ENCODE data around the gene AVPR1B.

Gene AVPR1B

DNA sequence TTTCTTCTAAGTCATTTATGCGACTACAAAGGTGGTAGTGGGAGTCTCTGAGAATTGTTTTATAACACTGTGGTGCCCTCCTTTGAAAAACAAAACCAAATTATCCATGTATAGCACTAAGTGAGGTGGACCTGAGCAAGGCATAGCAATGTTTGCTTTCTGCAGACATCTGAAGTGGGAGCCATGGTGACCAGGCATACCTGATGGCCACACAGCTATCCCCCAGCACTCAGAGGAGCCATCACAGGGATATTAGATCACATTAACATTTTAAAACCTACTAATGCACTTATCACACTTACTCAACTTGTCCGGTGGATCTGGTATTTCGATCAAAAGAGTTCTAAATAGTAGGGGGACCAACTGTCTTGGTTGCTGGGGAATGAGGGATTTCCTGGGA, 24.8 kb upstream of the AVPR1B start:
- Histone ChIP-seq H3K27ac (no peak overlapping the region), H3K4me3 (ENCODE audit: low read depth in 1 of 2, low read length in 1 of 2) (no peak overlapping the region), H3K27me3 (peaks cover 32% of the 10 kb centered on the region), H3K4me1 (ENCODE audit: control insufficient read depth in 1 of 2, insufficient read depth in 1 of 2, low read depth in 1 of 2, low read length in 1 of 2) (no peaks in the 10 kb centered on the region), H3K36me3 (no peaks in the 10 kb centered on the region), H3K9me3 (no peaks in the 10 kb centered on the region)
- TF ChIP-seq, protein P1, sequence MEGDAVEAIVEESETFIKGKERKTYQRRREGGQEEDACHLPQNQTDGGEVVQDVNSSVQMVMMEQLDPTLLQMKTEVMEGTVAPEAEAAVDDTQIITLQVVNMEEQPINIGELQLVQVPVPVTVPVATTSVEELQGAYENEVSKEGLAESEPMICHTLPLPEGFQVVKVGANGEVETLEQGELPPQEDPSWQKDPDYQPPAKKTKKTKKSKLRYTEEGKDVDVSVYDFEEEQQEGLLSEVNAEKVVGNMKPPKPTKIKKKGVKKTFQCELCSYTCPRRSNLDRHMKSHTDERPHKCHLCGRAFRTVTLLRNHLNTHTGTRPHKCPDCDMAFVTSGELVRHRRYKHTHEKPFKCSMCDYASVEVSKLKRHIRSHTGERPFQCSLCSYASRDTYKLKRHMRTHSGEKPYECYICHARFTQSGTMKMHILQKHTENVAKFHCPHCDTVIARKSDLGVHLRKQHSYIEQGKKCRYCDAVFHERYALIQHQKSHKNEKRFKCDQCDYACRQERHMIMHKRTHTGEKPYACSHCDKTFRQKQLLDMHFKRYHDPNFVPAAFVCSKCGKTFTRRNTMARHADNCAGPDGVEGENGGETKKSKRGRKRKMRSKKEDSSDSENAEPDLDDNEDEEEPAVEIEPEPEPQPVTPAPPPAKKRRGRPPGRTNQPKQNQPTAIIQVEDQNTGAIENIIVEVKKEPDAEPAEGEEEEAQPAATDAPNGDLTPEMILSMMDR (IDR thresholded peaks at IDR 0.05), result no peak

DNA sequence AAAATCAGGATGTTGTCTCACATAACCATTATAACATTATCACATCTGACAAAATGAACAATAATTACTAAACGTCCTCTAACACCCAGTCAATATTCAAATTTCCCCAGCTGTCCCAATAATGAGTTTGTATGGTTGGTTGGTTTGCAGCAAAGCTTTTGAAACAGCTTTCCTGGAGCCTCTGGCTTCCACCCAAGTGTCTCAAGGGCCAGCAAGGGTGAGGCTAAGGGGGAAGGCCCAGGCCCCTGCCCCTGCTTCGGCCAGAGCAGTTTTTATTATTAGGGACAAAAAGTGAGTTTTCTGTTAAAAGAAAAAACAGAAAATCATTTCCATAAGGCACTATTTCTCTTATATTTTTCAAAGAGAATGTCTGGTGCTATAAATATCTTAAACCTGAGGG, 19.1 kb upstream of the AVPR1B start:
- no peaks in the 10 kb centered on the region for H3K9me3 ChIP-seq
- peaks cover 29% of the 10 kb centered on the region for H3K27me3 ChIP-seq

DNA sequence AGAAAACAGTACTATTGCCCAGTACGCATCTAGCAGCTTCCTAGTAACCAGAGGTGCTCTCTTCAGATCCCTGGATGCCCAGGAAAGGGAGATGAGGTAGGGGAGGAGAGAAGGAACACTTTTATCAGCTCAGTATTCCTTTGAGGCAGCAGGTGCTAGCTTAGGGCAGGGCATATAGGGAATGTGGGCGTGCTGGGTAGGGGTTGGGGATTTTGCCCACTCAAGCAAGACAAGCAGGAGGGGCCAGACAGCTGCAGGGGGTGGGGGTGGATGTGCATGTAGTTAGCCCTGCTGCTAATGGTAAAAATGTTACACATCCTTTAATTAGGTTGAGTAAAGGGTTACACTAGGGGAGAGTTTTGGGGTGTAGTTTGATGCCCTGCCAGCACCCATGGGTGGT, 18.1 kb upstream of the AVPR1B start:
- Histone ChIP-seq H3K4me1 (ENCODE audit: control insufficient read depth in 1 of 2, insufficient read depth in 1 of 2, low read depth in 1 of 2, low read length in 1 of 2) (no peaks in the 10 kb centered on the region), H3K27ac (no peak overlapping the region), H3K9me3 (no peaks in the 10 kb centered on the region), H3K4me3 (ENCODE audit: low read depth in 1 of 2, low read length in 1 of 2) (no peak overlapping the region), H3K27me3 (peaks cover 22% of the 10 kb centered on the region), H3K36me3 (no peaks in the 10 kb centered on the region)
- TF ChIP-seq, protein P1 (IDR thresholded peaks at IDR 0.05), result no peak

More for the DNA sequence above, 19.1 kb upstream of the AVPR1B start:
- H3K4me1 ChIP-seq (ENCODE audit: control insufficient read depth in 1 of 2, insufficient read depth in 1 of 2, low read depth in 1 of 2, low read length in 1 of 2), result no peaks in the 10 kb centered on the region
- TF ChIP-seq, protein P1 (IDR thresholded peaks at IDR 0.05), result no peak
- H3K27ac ChIP-seq, result no peak overlapping the region
- no peak overlapping the region for H3K4me3 ChIP-seq (ENCODE audit: low read depth in 1 of 2, low read length in 1 of 2)
- no peaks in the 10 kb centered on the region for H3K36me3 ChIP-seq

DNA sequence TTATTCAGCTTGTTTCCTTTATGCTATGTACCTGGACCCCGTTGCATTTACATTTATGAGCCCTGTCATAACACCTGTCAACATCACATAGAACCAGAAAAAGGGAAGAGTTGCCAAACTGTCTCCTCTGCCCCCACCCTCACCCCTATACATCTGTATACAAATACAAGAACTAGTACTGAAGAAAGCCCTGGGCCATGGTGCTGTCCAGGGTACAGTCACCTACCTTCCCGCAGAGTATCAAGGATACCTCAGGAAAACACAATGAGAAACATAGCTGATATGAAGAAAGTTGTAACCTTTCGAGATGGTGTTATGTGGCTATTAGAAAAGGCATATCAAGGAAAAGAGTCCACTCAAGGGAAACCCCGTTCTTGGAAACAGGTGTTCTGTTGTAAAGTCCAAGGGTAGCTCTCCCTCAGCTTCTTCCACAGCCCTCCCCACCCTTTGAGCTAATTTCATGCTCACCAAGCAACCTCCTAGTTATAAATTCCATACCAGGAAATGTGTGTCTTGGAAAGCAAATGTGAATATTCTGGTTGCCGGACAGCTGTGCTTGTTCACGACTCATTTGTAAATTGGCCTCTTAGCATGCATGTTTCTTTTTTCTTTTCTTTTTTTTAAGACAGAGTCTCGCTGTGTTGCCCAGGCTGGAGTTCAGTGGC, 16.7 kb upstream of the AVPR1B start:
- Histone ChIP-seq H3K4me1 (ENCODE audit: control insufficient read depth in 1 of 2, insufficient read depth in 1 of 2, low read depth in 1 of 2, low read length in 1 of 2) (no peaks in the 10 kb centered on the region), H3K4me3 (ENCODE audit: low read depth in 1 of 2, low read length in 1 of 2) (no peak overlapping the region), H3K27me3 (peaks cover 21% of the 10 kb centered on the region), H3K9me3 (no peaks in the 10 kb centered on the region), H3K36me3 (no peaks in the 10 kb centered on the region), H3K27ac (no peak overlapping the region)
- TF ChIP-seq, protein P1 (IDR thresholded peaks at IDR 0.05), result no peak

DNA sequence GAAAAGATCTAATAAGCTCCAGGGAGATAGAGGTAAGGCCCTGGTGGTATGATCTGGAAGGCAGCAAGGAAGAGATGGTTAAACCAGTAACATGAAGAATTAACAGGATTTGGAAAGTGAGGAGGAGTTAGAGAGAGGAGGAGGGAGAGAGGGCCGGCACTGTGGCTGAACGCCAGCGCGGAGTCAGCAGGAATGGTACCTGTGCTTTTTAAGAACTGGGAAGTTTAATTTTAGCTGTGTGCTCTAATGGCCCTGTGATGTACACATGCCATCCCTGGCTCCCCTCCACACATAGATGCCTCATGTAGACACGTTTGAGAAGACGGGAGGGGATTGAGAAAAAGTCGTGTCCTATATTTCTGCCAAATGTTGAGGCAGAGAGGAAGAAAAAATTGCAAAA, 13.8 kb upstream of the AVPR1B start:
- Histone ChIP-seq H3K9me3 (no peaks in the 10 kb centered on the region), H3K4me3 (ENCODE audit: low read depth in 1 of 2, low read length in 1 of 2) (no peak overlapping the region), H3K4me1 (ENCODE audit: control insufficient read depth in 1 of 2, insufficient read depth in 1 of 2, low read depth in 1 of 2, low read length in 1 of 2) (no peaks in the 10 kb centered on the region), H3K27me3 (peaks cover 21% of the 10 kb centered on the region), H3K36me3 (no peaks in the 10 kb centered on the region), H3K27ac (no peak overlapping the region)
- TF ChIP-seq, protein P1 (IDR thresholded peaks at IDR 0.05), result no peak
